KMS-11 (cell line): ENCODE data around the gene MROH7.

Experiments used
- H2AFZ ChIP-seq: fragments of 200-600 bp; sonication (generic); 2 replicates; pipeline ENCODE4 v1.6.1; 2016; ENCODE audit warnings: antibody characterized with exemption, mixed run types, low read depth
- H3K27ac ChIP-seq: fragments of 200-600 bp; sonication (generic); 2 replicates; pipeline ENCODE4 v1.6.1; 2016; ENCODE audit warnings: mild to moderate bottlenecking, mixed run types
- H3K27me3 ChIP-seq: fragments of 200-600 bp; sonication (generic); 2 replicates; pipeline ENCODE4 v1.6.1; 2017; ENCODE audit warnings: mild to moderate bottlenecking, low read depth, mixed run types, moderate library complexity; ENCODE audit not compliant: insufficient read depth
- H3K36me3 ChIP-seq: fragments of 200-600 bp; sonication (generic); 2 replicates; pipeline ENCODE4 v1.6.1; 2017; ENCODE audit warnings: mild to moderate bottlenecking, mixed run types; ENCODE audit not compliant: insufficient read depth
- H3K4me1 ChIP-seq: fragments of 200-600 bp; sonication (generic); 2 replicates; pipeline ENCODE4 v1.6.1; 2016; ENCODE audit warnings: mild to moderate bottlenecking, low read depth, mixed run types; ENCODE audit not compliant: poor library complexity, severe bottlenecking
- H3K4me2 ChIP-seq: fragments of 200-600 bp; sonication (generic); 2 replicates; pipeline ENCODE4 v1.7.0; 2016; ENCODE audit warnings: mild to moderate bottlenecking, mixed run types
- H3K4me3 ChIP-seq: fragments of 200-600 bp; sonication (generic); IDR thresholded peaks from 2 replicates; pipeline ENCODE4 v1.6.1; 2017; ENCODE audit warnings: low read depth, low read length, mixed read lengths; ENCODE audit not compliant: insufficient read depth
- H3K79me2 ChIP-seq: fragments of 200-600 bp; sonication (generic); 2 replicates; pipeline ENCODE4 v1.6.1; 2016; ENCODE audit warnings: low read depth, mixed run types; ENCODE audit not compliant: insufficient read depth
- H3K9ac ChIP-seq: fragments of 200-600 bp; sonication (generic); 2 replicates; pipeline ENCODE4 v1.6.1; 2016; ENCODE audit warnings: mild to moderate bottlenecking, mixed run types
- H4K20me1 ChIP-seq: fragments of 200-600 bp; sonication (generic); 2 replicates; pipeline ENCODE4 v1.6.1; 2016; ENCODE audit warnings: mild to moderate bottlenecking, mixed run types; ENCODE audit not compliant: insufficient read depth
- TF ChIP-seq, protein P1 (sequence below): fragments of 200-600 bp; sonication (generic); conservative IDR thresholded peaks from 2 replicates; pipeline ENCODE4 v1.6.1; 2017; ENCODE audit warnings: low read depth, mild to moderate bottlenecking, antibody characterized with exemption, low read length, moderate library complexity, mixed read lengths

The MROH7 gene

DNA sequence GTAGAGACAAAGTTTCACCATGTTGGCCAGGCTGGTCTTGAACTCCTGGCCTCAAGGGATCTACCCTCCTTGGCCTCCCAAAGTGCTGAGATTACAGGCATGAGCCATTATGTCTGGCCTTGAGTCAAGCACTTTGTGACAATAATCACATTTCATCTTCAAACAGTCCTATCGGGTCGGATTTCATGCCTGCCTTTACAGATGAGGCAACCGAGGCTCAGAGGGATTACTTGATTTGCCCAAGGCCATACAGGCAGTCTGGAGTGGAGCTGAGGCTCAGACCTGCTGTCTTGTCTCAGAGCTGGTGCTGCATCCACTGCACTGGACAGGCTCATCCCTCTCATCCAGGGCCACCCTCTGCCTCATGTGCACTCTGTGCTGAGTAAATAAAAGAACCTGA lies 44.8 kb upstream of the MROH7 start:
- no peaks in the 10 kb centered on the region for H3K27me3 ChIP-seq
- H3K4me3 ChIP-seq = no peak overlapping the region
- H4K20me1 ChIP-seq = no peaks in the 10 kb centered on the region
- H2AFZ ChIP-seq = no peak overlapping the region
- H3K79me2 ChIP-seq = no peaks in the 10 kb centered on the region
- no peak overlapping the region for H3K4me2 ChIP-seq
- no peak overlapping the region for H3K27ac ChIP-seq
- H3K9ac ChIP-seq = no peak overlapping the region
- TF ChIP-seq, protein P1, sequence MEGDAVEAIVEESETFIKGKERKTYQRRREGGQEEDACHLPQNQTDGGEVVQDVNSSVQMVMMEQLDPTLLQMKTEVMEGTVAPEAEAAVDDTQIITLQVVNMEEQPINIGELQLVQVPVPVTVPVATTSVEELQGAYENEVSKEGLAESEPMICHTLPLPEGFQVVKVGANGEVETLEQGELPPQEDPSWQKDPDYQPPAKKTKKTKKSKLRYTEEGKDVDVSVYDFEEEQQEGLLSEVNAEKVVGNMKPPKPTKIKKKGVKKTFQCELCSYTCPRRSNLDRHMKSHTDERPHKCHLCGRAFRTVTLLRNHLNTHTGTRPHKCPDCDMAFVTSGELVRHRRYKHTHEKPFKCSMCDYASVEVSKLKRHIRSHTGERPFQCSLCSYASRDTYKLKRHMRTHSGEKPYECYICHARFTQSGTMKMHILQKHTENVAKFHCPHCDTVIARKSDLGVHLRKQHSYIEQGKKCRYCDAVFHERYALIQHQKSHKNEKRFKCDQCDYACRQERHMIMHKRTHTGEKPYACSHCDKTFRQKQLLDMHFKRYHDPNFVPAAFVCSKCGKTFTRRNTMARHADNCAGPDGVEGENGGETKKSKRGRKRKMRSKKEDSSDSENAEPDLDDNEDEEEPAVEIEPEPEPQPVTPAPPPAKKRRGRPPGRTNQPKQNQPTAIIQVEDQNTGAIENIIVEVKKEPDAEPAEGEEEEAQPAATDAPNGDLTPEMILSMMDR = no peak
- no peaks in the 10 kb centered on the region for H3K4me1 ChIP-seq
- no peaks in the 10 kb centered on the region for H3K36me3 ChIP-seq

DNA sequence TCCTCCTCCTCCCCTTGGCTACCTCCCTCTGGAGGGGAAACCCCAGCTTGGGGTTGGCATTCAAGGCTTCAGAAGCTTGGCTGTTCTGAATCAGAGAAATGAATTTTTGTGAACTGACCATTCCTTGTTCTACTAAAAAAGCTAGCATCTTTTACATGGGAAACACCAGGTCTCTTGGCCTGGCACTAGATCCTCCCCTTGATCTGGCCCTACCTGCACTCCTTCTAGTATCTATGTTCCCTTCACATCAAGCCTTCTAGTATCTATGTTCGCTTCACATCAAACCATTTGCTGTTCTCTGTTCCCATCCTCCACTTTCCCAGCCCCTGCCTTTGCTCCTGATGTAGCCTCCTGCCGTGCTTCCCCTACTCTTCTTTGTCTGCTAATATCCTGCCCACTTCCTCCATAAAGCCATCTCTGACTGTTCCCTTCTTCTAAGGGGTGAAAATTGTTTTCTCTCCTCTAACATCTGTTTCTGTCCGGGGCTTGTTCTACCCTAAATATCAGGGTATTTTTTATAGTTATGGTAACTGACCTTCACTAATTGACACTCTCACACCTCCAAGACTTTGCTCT lies 44.0 kb upstream of the MROH7 start:
- Histone ChIP-seq H3K27ac (no peak overlapping the region), H3K4me1 (no peaks in the 10 kb centered on the region), H2AFZ (no peak overlapping the region), H3K9ac (no peak overlapping the region), H3K4me2 (no peak overlapping the region), H3K27me3 (no peaks in the 10 kb centered on the region), H3K4me3 (no peak overlapping the region), H3K79me2 (no peaks in the 10 kb centered on the region), H3K36me3 (no peaks in the 10 kb centered on the region), H4K20me1 (no peaks in the 10 kb centered on the region)
- TF ChIP-seq, protein P1 = no peak

DNA sequence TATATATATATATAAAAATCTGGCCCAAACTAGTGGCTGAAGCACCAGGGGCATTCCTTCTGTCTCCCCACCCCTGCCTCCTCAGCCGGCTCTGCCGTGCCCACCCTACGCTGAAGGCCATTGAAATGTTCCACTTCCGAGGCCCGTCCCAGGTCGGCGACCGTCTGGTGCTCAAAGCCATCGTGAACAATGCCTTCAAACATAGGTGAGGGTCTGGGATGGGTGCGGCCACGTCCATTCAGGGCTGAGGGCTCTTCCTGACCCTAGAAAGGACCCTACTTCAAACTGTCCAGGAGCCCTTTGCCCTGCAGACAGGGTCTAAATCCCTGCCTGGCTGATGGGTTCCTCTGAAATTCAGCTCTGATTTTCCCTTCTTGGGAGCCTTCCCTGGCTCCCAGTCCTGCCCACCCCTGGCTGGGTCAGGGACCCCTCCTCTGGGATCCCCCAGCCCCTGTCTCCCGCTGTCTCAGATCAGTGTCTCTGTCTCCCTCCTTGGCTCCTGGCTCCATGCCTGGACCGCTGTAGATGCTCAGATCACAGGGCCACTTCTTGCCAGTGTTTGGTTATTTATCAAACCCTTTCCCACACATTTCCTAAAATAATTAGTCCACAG lies 42.3 kb upstream of the MROH7 start:
- H3K27ac ChIP-seq = no peak overlapping the region
- H3K4me3 ChIP-seq = no peak overlapping the region
- H3K4me2 ChIP-seq = no peak overlapping the region
- no peaks in the 10 kb centered on the region for H3K27me3 ChIP-seq
- H3K36me3 ChIP-seq = no peaks in the 10 kb centered on the region
- no peaks in the 10 kb centered on the region for H3K4me1 ChIP-seq
- no peak overlapping the region for H3K9ac ChIP-seq
- H4K20me1 ChIP-seq = no peaks in the 10 kb centered on the region
- no peak overlapping the region for H2AFZ ChIP-seq
- TF ChIP-seq, protein P1 = no peak
- no peaks in the 10 kb centered on the region for H3K79me2 ChIP-seq

DNA sequence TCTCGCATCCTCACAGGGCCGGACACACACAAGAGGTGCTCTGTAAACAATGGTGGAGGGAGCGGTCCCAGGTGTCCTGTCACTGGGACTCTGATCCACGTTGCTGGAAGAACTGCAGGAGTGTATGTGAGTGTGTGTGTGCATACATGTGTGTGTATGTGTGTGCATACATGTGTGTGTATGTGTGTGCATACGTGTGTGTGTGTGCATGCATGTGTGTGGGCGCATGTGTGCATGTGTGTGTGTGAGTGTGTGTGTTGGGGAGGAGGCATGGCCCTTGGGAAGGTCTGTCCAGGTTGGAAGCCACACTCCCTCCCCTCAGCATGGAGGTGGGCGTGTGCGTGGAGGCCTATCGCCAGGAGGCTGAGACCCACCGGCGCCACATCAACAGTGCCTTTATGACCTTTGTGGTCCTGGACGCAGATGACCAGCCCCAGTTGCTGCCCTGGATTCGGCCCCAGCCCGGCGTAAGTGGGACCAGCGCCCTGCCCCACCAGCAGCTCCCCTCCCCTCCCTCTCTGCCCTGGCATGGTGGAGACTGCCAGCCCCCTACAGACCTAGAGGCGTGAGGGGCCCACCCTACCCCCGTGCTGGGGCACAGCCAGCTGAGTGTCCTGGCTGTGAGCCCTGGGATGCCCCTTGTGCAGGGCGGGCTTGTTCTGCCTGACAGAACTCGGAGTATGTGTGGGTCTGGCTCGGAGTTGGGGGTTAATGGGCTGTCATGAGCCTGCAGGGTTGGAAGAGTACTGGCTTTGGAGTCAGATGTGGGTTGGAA lies 40.5 kb upstream of the MROH7 start:
- TF ChIP-seq, protein P1 = no peak
- Histone ChIP-seq H3K4me3 (no peak overlapping the region), H3K4me1 (no peaks in the 10 kb centered on the region), H3K27me3 (no peaks in the 10 kb centered on the region), H4K20me1 (no peaks in the 10 kb centered on the region), H2AFZ (no peak overlapping the region), H3K9ac (no peak overlapping the region), H3K4me2 (no peak overlapping the region), H3K79me2 (no peaks in the 10 kb centered on the region), H3K36me3 (no peaks in the 10 kb centered on the region), H3K27ac (no peak overlapping the region)
